HL-60 (cell line): ENCODE data around the gene GFRA1.

Experiments
- CTCF ChIP-seq: IDR thresholded peaks from one replicate; pipeline ENCODE4 v1.5.1; 2011; ENCODE audit warnings: low read length, control low read depth, inconsistent platforms; ENCODE audit not compliant: insufficient read depth
- POLR2AphosphoS5 ChIP-seq: IDR thresholded peaks from 2 replicates; pipeline ENCODE4 v1.6.1; 2012; ENCODE audit warnings: low read depth
- REST ChIP-seq: IDR thresholded peaks from 2 replicates; pipeline ENCODE4 v1.6.1; 2012; ENCODE audit warnings: low read depth; ENCODE audit not compliant: insufficient replicate concordance

GRCh38 chr10:116108095-116108494 is 164.9 kb downstream of the GFRA1 start:
- no peak for TF ChIP-seq CTCF
- no peak for TF ChIP-seq POLR2AphosphoS5
- no peak for TF ChIP-seq REST
